HG03442 (cell line): Measurements from ENCODE around the gene CPZ.

Source experiments
- ATAC-seq: cut with Tn5 transposase; IDR thresholded peaks from one replicate; pipeline ENCODE4 v1.9.1; 2021; ENCODE audit warnings: mild to moderate bottlenecking, moderate library complexity; ENCODE audit not compliant: unreplicated experiment

CPZ gene

DNA sequence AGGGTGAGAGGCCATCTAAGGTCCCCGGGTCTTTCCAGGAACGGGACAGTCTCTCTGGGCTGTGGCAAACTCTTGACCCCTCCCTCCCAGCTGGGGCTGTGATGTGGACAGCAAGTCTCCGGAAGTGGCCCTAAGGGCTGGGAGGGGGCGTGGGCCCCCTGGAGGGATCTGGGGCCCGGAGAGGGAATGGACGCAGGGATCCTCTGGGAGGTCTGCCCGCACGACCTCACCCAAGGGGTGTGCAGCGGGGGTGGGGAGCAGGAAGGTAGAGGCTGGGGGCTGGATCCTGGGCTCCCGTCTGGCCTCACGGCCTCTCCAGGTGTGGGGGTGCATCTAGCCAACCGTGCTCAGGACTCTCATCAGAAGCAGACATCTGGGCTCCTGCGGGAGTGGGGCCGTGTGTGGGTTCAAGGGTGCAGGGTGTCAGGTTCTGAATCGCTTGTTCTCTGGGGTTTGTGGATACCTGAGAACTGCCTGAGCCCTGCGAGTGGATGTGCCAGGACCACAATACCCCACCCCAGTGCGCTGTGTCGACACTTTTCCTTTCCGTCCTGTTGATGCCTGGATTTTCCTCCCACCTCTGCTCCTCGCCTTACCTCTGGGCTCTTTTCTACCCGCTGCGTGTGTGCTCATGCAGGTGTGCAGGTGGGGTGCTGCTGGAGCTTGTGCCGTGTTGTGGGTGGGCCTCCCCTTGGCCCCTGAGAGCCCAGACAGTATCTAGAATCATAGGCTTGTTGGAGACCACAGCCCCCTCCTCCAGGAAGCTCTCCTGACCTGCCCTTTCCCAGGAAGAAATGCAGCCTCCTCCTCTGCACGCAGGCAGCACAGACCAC, 915 bp downstream of the CPZ start:
- ATAC-seq: no peak

DNA sequence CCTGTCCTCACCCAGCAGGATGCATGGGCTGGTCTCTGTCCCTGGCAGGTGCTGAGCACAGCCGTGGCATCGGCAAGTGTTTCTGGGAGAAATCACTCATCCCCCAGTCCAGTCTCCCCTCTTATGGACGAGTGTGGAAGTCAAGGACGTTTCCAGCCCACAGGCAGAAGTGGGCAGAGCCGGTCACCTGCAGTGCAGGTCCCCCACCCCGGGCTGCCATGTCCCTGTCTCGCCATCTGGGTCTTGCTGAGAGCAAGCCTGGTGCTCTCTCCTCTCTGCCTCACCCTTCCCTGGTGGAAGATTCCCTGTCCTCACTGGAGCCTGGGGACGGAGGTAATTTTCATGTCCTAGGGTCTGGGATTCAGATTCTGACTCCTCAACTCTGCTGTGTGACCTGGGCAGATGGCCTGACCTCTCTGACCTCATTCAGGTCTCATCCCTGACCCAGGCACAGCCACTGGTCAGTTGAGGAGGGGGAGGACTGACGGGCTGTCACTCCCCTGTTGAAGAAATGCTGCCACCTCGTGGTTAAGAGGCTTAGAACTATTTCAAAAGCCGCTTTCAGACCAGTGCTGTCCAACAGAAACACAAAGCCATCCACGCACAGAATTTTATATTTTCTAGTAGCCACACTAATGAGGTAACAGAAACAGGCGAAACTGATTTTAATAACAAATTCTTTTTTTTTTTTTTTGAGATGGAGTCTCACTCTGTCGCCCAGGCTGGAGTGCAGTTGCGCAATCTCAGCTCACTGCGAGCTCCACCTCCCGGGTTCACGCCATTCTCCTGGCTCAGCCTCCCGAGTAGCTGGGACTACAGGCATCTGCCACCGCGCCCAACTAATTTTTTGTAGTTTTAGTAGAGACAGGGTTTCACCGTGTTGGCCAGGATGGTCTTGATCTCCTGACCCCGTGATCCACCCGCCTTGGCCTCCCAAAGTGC, 1.8 kb downstream of the CPZ start:
- ATAC-seq: no peak

DNA sequence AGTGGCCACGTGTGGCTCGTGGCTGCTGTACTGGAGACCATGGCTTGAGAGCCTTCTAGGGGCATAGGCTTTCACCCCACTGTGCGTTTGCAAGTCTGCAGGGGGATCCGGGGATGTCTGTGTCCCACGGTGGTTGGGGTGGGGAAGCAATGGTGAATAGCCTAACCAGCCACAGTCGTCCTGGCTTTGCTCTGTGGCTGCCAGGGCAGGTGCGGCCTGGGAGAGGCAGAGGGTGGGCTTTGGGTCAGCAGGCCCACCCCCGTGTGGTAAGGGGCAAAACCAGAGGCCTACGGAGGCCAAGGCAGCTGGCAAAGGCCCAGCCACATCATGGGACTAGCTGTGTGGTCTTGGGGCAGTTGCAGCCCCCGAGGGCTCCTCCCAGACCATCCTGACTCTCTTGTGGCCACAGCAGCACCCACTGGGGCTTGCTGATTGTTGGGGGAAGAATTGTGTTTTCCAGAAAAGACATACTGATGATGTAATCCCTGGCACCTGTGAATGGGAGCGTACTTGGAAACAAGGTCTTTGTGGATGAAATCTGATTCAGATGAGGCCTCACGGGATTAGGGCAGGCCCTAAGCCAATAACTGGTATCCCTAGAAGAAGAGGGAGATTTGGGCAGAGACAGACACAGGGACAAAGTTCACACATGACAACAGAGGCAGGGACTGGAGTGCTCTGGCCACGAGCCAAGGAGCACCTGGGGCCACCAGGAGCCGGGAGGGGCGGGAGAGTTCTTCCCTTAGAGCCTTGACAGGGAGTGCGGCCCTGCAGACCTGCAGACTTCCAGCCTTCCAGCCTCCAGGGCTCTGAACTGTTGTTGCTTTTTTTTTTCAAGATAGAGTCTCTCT, 2.9 kb downstream of the CPZ start:
- no peak for ATAC-seq

DNA sequence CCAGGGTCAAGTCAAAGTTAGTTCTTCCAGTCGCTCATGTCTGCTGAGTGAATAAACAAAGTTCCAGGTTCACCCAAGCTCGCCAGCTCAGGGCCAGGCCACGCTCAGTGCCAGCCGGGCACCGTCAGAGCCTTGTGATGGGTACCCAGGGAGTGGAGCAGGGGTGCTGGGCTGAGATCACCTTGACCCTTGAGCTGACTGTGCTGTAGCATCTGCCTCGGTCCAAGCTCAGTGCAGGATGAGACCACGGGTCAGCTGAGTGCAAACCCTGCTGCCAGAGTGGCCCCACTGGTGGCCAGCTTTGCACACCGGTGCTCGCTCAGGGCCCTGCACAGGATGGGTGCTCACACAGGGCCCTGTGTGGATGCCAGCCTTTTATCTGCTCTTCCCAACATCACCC, 4.3 kb downstream of the CPZ start:
- no peak for ATAC-seq

DNA sequence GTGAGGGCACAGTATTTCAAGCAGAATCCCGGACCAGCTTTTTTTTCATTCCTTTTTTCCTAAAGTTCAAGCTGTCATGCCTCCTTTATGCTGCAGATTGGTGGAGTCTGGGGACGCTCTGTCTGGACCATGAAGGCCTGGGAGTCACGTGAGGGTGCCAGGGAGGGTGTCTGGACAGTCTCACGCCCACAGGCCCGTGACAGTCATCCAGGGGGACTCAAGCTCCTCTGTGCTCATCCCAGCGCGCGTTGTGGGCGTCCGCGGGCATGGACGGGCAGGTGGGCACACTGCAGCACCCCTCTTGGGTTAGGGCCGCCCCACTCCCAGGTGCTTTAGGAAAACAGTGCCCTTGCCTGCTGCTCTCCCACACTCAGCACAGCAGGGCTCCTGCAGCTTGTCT, 4.8 kb downstream of the CPZ start:
- no peak for ATAC-seq

DNA sequence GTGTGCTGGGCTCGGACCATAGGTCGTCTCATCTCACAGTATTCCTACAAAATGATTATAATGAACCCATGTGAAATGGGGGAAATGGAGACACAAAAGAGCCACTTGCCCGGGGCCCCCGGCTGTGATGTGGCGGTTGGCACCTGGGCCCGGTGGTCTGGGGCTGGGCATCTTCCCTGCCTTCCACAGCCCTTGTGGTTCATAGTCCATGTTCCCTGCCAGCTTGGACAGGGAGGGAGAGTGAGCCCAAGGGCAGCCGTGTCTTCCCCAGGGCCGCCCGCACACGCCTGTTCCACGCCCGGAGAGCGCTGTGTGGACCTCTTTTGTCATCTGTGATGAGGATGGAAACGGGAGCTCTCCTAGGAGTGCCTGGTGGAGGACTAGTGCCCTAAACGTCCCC, 5.2 kb downstream of the CPZ start:
- no peak for ATAC-seq

DNA sequence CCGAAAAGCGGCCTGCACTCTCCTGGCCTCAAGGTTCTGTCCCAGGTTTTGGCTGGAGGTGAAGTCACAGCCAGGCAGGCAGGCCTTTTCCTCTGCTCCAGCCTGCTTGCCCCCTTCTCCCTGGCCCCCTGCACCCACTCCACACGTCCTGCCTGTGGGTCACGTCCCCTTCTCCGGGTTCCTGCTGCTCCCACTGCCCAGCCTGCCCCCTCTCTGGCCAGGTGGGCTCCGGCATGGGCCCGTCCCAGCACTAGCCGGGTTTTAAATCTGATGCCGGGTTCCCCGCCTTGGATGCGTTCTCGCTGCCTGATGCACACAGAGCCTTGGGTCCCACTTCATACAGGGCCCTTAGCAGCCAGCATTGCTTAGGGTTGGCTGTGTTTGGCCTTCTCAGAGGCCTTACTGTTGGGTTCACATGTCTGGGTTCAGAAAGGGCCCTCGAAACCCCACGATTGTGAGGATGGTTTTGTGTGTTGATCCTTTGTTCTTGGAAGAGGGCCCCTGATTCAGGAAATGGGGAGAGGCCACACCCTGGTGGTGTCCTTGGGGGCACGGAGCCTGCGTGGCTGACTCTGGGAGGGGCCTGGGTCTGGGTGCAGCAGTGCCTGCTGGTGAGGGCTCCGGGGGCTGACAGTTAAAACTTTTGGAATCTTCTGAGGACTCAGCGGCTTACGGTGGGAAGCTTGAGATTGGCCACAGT, 6.0 kb downstream of the CPZ start:
- ATAC-seq: no peak

DNA sequence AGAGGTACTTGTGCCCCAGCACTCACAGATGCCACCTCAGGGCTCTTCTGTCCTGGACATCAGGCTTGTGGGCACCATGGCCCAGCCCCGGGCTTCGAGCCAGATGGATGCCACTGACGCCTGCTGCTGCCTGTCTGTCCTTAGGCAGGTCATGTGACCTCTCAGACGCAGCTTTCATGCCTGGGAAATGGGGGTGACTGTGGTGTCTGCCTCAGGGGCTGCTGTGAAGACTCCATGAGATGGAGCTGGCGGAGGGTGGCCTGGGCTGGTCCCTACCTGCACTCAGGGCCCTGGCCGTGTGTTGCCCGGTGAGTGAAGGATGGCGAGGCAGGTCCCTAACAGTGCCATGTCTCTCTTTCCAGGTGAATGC, 6.5 kb downstream of the CPZ start:
- no peak for ATAC-seq

DNA sequence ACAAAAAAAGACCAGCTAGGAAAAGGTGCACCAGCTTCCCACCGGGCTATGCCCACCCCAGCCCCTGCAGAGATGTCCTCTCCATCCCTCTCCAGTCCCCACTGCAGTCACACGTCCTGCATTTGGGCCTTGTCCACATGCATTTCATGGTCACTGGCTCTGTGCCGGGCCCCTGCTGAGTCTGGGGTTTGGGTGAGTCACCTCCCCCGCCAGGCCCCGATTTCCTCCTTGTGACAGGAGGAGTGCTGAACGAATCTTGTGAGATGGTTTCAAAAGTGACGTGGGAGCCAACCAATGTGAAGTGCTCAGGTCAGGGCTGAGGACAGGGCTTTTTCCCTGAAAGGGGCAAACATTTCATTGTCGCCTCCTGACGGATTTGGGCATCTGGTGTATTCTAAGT, 7.1 kb downstream of the CPZ start:
- no peak for ATAC-seq

DNA sequence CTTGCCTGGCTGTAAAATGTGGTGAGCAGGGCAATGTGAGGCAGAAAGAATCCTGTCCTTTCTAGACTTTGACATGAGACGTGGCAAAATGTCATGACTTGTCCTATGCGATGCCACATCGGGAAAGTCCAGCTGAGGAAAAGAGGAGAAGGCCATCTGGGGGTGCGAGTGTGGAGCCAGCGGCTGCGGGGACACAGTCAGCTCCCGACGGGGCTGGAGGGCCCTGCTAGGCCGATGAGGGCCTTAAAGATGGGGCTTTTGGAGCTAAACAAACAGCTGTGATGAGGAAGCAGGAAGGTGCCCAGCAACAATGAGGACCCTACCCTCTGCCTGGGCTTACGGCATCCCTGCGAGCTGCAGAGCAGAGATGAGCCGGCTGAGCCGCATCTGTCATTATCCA, 7.7 kb downstream of the CPZ start:
- ATAC-seq: no peak

DNA sequence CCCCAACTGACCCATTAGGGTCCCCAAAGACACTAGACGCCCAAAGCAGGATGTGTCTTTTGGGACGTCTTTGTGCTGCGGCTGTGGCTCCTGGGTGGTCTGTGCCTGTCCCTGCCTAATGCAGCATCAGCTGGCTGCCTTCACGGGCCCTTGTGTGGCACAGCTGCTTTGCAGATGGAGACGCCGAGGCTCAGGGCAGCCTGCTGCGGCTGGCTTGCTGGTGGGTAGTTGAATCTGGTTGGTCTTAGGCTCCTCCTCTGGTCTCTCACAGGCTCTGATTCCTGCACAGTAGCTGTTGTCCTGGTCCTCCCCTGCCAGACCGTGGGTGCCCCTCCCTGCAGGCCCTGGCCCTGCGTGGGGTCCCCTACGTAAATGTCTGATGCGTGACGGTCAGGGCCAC, 8.1 kb downstream of the CPZ start:
- no peak for ATAC-seq

DNA sequence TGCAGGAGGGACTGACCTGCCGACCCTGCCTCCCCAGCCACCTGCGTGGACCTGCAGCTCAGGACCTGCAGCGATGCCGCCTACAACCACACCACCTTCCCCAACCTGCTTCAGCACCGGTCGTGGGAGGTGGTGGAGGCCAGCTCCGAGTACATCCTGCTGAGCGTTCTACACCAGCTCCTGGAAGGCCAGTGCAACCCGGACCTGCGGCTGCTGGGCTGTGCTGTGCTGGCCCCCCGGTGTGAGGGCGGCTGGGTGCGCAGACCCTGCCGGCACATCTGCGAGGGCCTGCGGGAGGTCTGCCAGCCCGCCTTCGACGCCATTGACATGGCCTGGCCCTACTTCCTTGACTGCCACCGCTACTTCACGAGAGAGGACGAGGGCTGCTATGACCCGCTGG, 8.5 kb downstream of the CPZ start:
- ATAC-seq: no peak

DNA sequence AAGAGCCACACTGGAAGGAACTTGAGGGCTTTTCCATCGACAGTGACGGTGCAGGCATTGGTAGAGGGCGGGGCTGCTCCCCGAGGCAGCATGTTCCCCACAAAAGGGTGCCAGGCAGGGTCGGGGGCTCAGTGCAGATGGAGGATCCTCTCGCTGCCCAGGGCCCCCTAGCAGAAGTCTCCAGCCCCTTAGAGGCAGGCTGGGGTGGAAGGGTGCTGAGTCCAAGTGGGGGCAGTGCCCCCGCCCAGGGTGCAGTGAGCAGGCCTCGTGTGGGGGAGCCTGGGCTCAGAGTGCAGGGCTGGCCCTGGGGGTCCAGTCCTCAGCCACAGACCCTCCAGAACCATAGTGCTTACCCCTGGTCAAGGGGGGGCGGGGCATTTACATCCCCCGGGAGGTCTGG, 9.0 kb downstream of the CPZ start:
- ATAC-seq: no peak

DNA sequence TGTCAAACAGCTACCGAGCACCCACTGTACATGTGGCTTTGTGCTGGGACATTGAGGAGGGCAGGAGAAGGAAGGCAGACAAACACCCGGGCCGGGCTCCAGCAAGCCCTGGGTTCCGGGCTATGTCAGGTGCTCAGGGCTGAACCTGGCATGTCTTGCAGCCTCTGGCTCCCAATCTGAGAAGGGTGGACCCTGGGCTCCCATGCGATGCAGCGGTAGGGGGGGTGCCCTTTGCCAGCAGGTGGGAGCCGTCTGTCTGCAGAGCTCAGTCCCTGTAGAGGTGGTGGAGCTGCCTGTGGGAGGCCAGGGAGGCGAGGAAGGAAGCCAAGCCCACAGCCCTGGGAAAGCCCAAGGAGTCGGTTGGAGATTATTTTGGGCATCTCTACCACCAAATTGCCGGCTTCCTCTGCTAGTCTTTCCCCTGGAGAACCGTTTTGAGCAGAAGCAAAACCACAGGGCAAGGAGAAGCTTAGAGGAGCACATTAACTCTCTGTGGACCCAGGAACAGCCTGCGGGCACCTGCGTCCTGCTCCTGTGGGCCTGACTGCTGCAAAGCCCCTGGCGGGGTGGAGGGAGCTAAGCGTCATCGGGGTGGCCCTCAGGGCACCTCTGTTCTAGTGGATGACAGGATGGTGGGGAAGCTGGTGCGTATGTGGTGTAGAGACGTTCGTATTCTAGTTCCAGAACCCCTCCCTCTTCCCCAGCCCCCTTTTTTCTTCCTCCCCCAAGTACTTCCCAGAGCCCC, 10.3 kb downstream of the CPZ start:
- no peak for ATAC-seq

DNA sequence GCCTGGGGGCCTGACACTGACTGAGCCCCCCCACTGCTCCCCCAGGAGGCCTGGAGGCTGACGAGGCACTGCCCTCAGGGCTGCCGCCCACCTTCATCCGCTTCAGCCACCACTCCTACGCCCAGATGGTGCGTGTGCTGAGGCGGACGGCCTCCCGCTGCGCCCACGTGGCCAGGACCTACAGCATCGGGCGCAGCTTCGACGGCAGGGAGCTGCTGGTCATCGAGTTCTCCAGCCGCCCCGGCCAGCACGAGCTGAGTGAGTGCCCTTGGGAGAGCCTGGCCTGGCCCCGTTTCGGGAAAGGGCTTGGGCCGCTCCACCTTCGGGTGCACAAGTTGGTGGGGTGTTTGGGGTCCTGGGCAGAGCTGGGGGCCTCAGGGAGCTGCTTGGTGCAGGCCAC, 11.4 kb downstream of the CPZ start:
- no peak for ATAC-seq

DNA sequence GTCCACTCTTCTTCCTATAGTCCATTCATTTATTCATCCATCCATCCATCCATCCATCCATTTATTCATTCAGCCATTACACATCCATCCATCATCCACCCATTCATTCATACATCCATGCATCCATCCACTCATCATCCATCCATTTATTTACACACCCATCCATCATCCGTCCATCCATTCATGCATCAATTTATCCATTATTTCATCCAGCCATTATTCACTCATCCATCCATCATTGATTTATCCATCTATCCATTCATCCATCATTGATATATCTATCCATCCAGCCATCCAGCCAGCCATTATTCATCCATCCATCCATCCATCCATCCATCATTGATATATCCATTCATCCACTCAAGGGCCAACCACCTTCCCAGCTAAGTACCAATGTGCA, 12.7 kb downstream of the CPZ start:
- no peak for ATAC-seq

DNA sequence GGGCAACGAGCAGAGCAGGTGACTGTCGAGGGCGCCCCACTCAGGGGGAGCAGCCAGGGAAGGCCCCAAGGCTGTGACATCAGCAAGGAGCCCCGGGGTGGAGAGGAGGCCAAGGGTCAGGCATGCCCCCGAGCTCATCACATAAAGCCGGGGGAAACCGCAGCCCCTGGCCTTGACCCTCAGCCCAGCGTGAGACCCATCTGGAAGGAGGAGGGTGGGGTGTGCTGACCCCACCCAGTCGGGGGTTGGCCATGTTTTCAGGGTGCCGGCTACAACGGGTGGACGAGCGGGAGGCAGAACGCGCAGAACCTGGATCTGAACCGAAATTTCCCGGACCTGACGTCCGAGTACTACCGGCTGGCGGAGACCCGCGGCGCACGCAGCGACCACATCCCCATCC, 13.9 kb downstream of the CPZ start:
- ATAC-seq: no peak

DNA sequence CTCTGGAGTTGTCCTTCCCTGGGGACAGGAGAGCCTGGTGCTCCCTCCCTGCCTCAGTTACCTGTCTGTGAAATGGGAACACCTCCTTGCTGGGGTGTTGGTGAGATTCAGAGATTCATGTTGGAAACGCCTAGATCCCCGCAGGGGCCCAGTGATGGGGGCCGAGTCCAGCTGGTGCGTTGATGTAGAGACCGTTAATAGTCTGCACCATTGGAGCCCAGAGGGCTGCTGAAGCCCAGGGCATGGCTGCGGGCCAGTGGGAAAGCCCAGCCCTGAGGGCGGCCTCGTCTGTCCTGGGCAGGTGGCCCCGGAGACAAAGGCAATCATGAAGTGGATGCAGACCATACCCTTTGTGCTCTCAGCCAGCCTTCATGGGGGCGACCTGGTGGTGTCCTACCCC, 14.4 kb downstream of the CPZ start:
- no peak for ATAC-seq

DNA sequence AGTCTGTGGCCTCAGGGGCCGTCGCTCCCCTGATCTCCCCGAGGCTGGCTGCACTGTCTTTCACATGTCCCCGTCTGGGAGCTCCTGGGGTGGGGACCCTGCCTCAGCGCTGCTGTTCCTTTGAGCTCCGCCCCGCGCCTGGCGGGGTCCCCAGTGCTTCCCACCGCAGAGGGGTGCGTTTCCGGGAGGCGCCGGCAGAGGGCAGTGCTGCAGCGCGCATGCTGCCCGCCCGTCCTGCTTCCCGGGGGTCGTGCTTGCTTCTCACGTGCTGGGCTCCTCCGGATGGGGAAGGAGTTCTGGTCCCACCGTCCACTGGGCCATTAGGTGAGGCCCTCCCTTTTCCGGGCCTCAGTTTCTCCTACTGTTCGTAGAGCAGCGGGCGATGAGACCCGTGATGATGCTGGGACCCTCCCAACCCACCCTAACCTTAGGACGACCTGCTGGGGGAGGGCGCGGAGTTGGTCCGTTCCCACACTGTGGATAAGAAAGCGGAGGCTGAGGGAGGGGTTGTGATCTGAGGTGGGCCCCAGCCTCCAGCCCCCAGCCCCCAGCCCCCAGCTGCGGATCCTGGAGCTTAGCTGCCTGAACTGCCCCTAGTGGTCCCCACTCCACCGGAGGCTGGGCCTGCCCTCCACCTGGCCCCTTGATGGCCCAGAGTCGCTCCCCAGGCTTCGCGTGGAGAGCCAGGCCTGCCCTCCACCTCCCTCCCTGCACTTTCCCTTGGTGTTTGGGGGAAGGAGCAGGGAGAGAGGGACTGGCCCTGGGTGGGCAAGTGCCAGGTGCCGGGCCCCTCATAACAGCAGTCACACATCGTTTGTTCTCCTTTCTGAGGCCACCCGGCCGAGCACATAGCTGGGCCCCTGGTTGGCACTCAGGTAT, 15.3 kb downstream of the CPZ start:
- no peak for ATAC-seq
